ENCODE measurements around the gene TSPAN10. TPM values are rescaled to one million over a fixed set of nuclear protein-coding genes. Genes with fewer than 3 reads are reported as not detected.

TSPAN10 gene
- total and polyA plus RNA-seq, 2 of the 8 experiments (the other 6 are each of a cell fraction or from before 2014, with no cell fraction given) = 0.99 to 1.1 TPM

DNA sequence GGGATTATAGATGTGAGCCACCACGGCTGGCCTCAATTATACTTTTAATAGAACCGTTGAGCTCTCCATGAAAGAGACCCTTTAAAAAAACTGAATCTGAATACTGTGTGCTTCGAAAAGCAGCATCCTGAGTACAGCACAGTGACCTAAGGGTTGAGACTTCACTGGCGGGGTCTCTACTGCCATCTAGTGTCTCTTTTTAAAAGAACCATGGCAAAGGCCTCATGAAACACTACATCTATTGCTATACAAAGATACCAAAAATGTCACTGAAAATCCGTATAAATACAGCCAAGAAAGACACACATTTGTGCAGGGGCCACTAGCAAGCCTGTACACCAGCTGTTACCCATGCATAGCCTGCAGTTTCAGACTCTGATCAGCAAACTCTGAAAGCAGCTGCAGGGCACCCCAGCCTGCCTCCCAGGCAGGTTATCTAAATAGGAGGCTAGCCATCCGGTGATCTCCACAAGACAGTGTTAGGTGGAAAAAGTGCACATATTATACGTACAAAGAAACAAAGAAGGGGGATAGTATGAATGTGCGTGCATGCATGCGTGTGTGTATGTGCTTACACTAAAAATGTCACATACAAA is 35.4 kb upstream of the TSPAN10 start (continued):
- TF ChIP-seq, protein P1, sequence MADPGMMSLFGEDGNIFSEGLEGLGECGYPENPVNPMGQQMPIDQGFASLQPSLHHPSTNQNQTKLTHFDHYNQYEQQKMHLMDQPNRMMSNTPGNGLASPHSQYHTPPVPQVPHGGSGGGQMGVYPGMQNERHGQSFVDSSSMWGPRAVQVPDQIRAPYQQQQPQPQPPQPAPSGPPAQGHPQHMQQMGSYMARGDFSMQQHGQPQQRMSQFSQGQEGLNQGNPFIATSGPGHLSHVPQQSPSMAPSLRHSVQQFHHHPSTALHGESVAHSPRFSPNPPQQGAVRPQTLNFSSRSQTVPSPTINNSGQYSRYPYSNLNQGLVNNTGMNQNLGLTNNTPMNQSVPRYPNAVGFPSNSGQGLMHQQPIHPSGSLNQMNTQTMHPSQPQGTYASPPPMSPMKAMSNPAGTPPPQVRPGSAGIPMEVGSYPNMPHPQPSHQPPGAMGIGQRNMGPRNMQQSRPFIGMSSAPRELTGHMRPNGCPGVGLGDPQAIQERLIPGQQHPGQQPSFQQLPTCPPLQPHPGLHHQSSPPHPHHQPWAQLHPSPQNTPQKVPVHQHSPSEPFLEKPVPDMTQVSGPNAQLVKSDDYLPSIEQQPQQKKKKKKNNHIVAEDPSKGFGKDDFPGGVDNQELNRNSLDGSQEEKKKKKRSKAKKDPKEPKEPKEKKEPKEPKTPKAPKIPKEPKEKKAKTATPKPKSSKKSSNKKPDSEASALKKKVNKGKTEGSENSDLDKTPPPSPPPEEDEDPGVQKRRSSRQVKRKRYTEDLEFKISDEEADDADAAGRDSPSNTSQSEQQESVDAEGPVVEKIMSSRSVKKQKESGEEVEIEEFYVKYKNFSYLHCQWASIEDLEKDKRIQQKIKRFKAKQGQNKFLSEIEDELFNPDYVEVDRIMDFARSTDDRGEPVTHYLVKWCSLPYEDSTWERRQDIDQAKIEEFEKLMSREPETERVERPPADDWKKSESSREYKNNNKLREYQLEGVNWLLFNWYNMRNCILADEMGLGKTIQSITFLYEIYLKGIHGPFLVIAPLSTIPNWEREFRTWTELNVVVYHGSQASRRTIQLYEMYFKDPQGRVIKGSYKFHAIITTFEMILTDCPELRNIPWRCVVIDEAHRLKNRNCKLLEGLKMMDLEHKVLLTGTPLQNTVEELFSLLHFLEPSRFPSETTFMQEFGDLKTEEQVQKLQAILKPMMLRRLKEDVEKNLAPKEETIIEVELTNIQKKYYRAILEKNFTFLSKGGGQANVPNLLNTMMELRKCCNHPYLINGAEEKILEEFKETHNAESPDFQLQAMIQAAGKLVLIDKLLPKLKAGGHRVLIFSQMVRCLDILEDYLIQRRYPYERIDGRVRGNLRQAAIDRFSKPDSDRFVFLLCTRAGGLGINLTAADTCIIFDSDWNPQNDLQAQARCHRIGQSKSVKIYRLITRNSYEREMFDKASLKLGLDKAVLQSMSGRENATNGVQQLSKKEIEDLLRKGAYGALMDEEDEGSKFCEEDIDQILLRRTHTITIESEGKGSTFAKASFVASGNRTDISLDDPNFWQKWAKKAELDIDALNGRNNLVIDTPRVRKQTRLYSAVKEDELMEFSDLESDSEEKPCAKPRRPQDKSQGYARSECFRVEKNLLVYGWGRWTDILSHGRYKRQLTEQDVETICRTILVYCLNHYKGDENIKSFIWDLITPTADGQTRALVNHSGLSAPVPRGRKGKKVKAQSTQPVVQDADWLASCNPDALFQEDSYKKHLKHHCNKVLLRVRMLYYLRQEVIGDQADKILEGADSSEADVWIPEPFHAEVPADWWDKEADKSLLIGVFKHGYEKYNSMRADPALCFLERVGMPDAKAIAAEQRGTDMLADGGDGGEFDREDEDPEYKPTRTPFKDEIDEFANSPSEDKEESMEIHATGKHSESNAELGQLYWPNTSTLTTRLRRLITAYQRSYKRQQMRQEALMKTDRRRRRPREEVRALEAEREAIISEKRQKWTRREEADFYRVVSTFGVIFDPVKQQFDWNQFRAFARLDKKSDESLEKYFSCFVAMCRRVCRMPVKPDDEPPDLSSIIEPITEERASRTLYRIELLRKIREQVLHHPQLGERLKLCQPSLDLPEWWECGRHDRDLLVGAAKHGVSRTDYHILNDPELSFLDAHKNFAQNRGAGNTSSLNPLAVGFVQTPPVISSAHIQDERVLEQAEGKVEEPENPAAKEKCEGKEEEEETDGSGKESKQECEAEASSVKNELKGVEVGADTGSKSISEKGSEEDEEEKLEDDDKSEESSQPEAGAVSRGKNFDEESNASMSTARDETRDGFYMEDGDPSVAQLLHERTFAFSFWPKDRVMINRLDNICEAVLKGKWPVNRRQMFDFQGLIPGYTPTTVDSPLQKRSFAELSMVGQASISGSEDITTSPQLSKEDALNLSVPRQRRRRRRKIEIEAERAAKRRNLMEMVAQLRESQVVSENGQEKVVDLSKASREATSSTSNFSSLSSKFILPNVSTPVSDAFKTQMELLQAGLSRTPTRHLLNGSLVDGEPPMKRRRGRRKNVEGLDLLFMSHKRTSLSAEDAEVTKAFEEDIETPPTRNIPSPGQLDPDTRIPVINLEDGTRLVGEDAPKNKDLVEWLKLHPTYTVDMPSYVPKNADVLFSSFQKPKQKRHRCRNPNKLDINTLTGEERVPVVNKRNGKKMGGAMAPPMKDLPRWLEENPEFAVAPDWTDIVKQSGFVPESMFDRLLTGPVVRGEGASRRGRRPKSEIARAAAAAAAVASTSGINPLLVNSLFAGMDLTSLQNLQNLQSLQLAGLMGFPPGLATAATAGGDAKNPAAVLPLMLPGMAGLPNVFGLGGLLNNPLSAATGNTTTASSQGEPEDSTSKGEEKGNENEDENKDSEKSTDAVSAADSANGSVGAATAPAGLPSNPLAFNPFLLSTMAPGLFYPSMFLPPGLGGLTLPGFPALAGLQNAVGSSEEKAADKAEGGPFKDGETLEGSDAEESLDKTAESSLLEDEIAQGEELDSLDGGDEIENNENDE (IDR thresholded peaks at IDR 0.05; ENCODE audit: insufficient replicate concordance, low read length) = no peak
- TF ChIP-seq GABPA (IDR thresholded peaks at IDR 0.05; ENCODE audit: borderline replicate concordance, insufficient read depth, low read length) (no peak), RAD21 (IDR thresholded peaks at IDR 0.05 in 1 of 2, conservative IDR thresholded peaks at IDR 0.05 in 1 of 2; ENCODE audit: low read depth in 2 of 2, low read length in 2 of 2) (peak; percentile 51 to 57), JUND (IDR thresholded peaks at IDR 0.05; ENCODE audit: low read length) (no peak), SUZ12 (IDR thresholded peaks at IDR 0.05; ENCODE audit: low read length) (no peak), RNF2 (IDR thresholded peaks at IDR 0.05; ENCODE audit: borderline replicate concordance, low read depth, low read length, missing control alignments, poor library complexity, severe bottlenecking) (no peak)
- TF ChIP-seq, protein P2, sequence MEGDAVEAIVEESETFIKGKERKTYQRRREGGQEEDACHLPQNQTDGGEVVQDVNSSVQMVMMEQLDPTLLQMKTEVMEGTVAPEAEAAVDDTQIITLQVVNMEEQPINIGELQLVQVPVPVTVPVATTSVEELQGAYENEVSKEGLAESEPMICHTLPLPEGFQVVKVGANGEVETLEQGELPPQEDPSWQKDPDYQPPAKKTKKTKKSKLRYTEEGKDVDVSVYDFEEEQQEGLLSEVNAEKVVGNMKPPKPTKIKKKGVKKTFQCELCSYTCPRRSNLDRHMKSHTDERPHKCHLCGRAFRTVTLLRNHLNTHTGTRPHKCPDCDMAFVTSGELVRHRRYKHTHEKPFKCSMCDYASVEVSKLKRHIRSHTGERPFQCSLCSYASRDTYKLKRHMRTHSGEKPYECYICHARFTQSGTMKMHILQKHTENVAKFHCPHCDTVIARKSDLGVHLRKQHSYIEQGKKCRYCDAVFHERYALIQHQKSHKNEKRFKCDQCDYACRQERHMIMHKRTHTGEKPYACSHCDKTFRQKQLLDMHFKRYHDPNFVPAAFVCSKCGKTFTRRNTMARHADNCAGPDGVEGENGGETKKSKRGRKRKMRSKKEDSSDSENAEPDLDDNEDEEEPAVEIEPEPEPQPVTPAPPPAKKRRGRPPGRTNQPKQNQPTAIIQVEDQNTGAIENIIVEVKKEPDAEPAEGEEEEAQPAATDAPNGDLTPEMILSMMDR (IDR thresholded peaks at IDR 0.05; ENCODE audit: control extremely low read depth in 1 of 3, insufficient read depth in 1 of 3, low read depth in 1 of 3, low read length in 3 of 3) = peak in 2 of 3 experiments; percentile 54 to 72; a peak in 3 of 4 replicates

Data from H1 (cell line).